K562 (cell line): Measurements from ENCODE around the gene SLC25A1. TPM values are rescaled to one million over a fixed set of nuclear protein-coding genes. Genes with fewer than 3 reads are reported as not detected.

Source experiments
- CTBP1 ChIP-seq: fragments of 450-650 bp; IDR thresholded peaks from 2 replicates; pipeline ENCODE4 v1.6.1; 2016; ENCODE audit warnings: borderline replicate concordance
- EGR1 ChIP-seq: fragments of 450-650 bp; conservative IDR thresholded peaks from 2 replicates; pipeline ENCODE4 v1.6.1; 2017; ENCODE audit warnings: mild to moderate bottlenecking
- ELF4 ChIP-seq: fragments of 450-650 bp; formaldehyde crosslinking; IDR thresholded peaks from 2 replicates; pipeline ENCODE4 v1.4.0; 2022; ENCODE audit warnings: missing genetic modification characterization
- ERF ChIP-seq: fragments of 450-650 bp; formaldehyde crosslinking; IDR thresholded peaks from 2 replicates; pipeline ENCODE4 v1.4.0; 2020; ENCODE audit warnings: mild to moderate bottlenecking, mixed read lengths
- EZH2 ChIP-seq: IDR thresholded peaks from 2 replicates; pipeline ENCODE4 v1.6.1; 2012; ENCODE audit warnings: low read depth, mild to moderate bottlenecking, inconsistent platforms, low read length, borderline replicate concordance
- HNRNPK ChIP-seq: fragments of 200-400 bp; formaldehyde crosslinking; IDR thresholded peaks from one replicate; pipeline ENCODE4 v1.6.1; 2018; ENCODE audit warnings: mild to moderate bottlenecking, low read depth, low read length; ENCODE audit not compliant: poor library complexity, severe bottlenecking
- MAFG ChIP-seq: fragments of 450-650 bp; conservative IDR thresholded peaks from 2 replicates; pipeline ENCODE4 v1.6.1; 2016; ENCODE audit warnings: missing genetic modification characterization, missing compliant biosample characterization
- NCOA1 ChIP-seq: fragments of 450-650 bp; IDR thresholded peaks from 2 replicates; pipeline ENCODE4 v1.6.1; 2016; ENCODE audit warnings: low read depth
- NCOA2 ChIP-seq, 2 experiments: fragments of 450-650 bp; IDR thresholded peaks; 2 replicates each; pipeline ENCODE4 v1.6.1; 2018; ENCODE audit warnings: mild to moderate bottlenecking in 2 of 2, moderate library complexity in 1 of 2; ENCODE audit not compliant: partially characterized antibody in 2 of 2
- NFE2L1 ChIP-seq: fragments of 450-650 bp; IDR thresholded peaks from 2 replicates; pipeline ENCODE4 v1.6.1; 2016; ENCODE audit warnings: missing genetic modification characterization, low read depth, mild to moderate bottlenecking, missing compliant biosample characterization, moderate library complexity, borderline replicate concordance
- ZBED1 ChIP-seq: IDR thresholded peaks from 2 replicates; pipeline ENCODE4 v1.6.1; 2014
- ZNF124 ChIP-seq: sonication (generic); formaldehyde crosslinking; IDR thresholded peaks from 2 replicates; pipeline ENCODE4 v1.8.1; 2022; ENCODE audit warnings: missing genetic modification reagents
- polyA plus RNA-seq, 8 experiments: library from polyadenylated mRNA; depleted of rRNA in 4 of 8; stranded (reverse) in 5 of 8; unstranded in 3 of 8; fragments of >200 nt; fragmentation: Nextera tagmentation in 2 of 8; fragmentation: Illumina TruSeq in 1 of 8; extraction: Ambion mirVana in 2 of 8; extraction: Trizol in 1 of 8; gene quantifications; 2 replicates each; pipeline versions ENCODE4 v1.2.1 to v1.2.3, GENCODE V29; 2011 to 2014; ENCODE audit warnings: inconsistent platforms in 1 of 8, missing spikeins in 1 of 8
- total RNA-seq, 7 experiments: library from RNA; depleted of rRNA in 6 of 7; stranded (reverse); fragments of >200 nt in 6 of 7; fragmentation: Illumina TruSeq in 2 of 7; extraction: Trizol in 2 of 7; gene quantifications; 2 replicates each; pipeline versions ENCODE4 v1.2.1 to v1.2.3, GENCODE V29; 2011 to 2021; ENCODE audit warnings: low replicate concordance in 1 of 7
- TF ChIP-seq, protein P1 (sequence below), 3 experiments: IDR thresholded peaks in 2 of 3; conservative IDR thresholded peaks in 1 of 3; 2 replicates each; pipeline ENCODE4 v1.5.1; 2011 to 2012; ENCODE audit warnings: low read length in 3 of 3, mild to moderate bottlenecking in 3 of 3, control low read depth in 2 of 3, improper control_type of control experiment in 1 of 3, inconsistent platforms in 1 of 3, low read depth in 1 of 3, mixed read lengths in 1 of 3, moderate library complexity in 1 of 3; ENCODE audit not compliant: insufficient read depth in 2 of 3
- TF ChIP-seq, protein P2 (sequence below): fragments of 250-450 bp; sonication (Bioruptor Pico); IDR thresholded peaks from 2 replicates; pipeline ENCODE4 v1.5.0; 2021; ENCODE audit warnings: mild to moderate bottlenecking, moderate library complexity

SLC25A1 gene
- total and polyA plus RNA-seq, 9 of the 15 experiments (the other 6 are each of a cell fraction or from before 2014, with no cell fraction given) = 11.0 to 408 (median 110) TPM

DNA sequence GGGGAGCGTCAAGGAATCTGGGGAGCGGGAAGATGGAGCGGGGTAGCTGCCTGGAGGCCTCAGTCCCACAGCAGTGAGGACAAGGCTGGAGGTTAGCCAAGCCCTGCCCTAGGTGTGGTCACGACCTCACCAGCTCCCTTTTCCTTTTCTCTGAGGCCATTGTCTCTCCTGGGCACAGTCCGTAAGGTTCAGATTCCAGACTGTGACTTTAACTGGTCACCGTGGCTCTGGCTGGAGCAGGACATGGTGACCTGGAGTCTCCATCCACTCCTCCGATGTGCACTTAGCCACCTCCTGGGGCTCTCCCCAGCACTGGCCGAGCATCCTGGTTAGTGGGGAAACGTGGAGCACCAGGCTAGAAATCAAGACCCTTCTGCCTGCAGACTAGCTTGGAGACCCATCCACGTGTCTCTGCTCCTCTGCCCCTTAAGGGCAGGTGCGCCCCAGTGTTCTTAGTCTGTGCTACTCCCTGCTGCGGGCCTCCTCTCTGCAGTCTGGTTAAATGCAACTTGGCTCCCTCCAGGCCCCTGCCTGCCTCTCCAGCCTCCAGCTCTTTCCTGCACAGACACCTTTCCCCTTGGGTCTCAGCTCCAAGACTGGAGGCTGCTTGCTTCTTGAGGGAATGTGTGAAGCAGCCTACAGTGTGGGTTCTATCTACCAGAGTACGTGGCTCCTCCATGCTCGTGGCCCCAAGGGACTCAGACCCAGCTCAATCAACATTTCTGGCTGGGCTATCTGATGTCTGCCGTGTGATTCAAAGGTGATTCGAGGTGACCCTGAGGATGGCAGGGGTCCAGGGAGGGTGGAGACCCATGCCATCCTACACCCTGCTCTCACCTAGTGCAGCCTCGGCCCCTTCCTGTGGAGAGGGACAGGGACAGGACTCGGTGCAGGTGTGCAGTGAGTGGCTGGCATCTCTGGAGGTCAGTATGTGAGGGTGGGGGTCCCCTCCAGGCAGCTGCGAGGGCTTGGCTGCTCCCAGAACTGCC is 5.2 kb downstream of the SLC25A1 start (continued):
- TF ChIP-seq, protein P1, sequence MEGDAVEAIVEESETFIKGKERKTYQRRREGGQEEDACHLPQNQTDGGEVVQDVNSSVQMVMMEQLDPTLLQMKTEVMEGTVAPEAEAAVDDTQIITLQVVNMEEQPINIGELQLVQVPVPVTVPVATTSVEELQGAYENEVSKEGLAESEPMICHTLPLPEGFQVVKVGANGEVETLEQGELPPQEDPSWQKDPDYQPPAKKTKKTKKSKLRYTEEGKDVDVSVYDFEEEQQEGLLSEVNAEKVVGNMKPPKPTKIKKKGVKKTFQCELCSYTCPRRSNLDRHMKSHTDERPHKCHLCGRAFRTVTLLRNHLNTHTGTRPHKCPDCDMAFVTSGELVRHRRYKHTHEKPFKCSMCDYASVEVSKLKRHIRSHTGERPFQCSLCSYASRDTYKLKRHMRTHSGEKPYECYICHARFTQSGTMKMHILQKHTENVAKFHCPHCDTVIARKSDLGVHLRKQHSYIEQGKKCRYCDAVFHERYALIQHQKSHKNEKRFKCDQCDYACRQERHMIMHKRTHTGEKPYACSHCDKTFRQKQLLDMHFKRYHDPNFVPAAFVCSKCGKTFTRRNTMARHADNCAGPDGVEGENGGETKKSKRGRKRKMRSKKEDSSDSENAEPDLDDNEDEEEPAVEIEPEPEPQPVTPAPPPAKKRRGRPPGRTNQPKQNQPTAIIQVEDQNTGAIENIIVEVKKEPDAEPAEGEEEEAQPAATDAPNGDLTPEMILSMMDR (IDR thresholded peaks at IDR 0.05 in 2 of 3, conservative IDR thresholded peaks at IDR 0.05 in 1 of 3; ENCODE audit: insufficient read depth in 2 of 3, low read depth in 1 of 3, low read length in 3 of 3) = no peak
- TF ChIP-seq EGR1 (no peak), ELF4 (CRISPR knock-in tag) (0 out of 2 replicates have a peak, but pooled peaks have one; percentile 6), EZH2 (no peak), CTBP1 (no peak), ZNF124 (no peak), MAFG (tag) (no peak), ERF (no peak), NFE2L1 (tag) (no peak), NCOA2 (IDR thresholded peaks at IDR 0.05; ENCODE audit: partially characterized antibody in 2 of 2) (no peak), ZBED1 (no peak), HNRNPK (no peak), NCOA1 (no peak)
- TF ChIP-seq, protein P2, sequence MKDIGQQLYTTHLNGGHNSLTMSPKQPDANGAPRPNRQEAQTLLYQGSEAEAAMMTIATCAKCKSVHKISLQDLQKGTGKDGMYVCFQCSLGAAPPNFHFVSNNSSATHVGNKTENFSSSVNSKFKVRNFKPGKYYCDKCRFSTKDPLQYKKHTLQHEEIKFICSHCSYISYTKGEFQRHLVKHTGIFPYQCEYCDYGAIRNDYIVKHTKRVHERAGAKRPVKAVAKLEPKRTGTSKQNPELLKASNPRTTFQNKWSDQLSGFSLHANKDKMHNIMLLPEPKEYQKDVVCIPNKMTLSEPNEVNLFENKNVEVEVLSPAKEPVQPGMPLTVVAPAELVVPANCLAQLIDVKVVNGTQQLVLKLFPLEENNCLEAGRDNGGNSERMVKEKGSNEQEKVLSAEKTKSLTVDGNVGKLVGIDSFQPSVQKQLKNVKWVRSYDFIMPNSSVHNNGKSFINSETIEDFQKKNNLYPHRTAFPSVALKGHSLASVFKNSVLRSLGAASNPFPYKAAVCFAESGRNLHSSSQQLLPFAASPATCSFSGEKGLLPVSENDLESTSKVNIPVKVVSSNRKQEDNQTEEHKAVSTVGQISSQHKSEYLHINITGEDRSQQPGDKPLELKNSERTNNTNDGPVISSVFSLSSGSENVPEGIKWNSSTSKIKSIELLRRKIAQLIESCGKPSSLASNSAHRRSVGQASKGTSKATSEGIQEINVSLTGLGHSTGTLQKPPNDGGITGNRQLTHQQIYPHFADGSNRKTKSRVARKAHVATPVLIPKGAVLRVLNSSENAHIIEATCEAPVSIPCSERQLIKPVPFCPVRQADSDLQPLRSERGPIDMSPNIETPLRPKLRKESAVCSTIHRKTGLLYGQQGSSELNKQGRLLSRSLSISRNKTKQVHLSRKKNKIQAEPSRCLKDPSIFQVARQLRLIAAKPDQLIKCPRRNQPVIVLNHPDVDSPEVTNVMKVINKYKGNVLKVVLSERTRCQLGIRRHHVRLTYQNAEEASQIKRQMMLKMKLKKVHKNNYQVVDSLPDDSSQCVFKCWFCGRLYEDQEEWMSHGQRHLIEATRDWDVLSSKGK (CRISPR knock-in tag) = no peak
